ENCODE data around the gene EPB41L4B. TPM values are rescaled to one million over a fixed set of nuclear protein-coding genes. Genes with fewer than 3 reads are reported as not detected.

The EPB41L4B gene
- total RNA-seq, 1 donor from 2014 or later = 19.3 TPM

GRCh38 chr9:109245310-109245897, 75.5 kb downstream of the EPB41L4B start:
- Mint-ChIP-seq H3K27me3 (ENCODE audit: unreplicated experiment) (no peaks in the 10 kb centered on the region), H3K4me1 (ENCODE audit: unreplicated experiment) (peaks cover 55% of the 10 kb centered on the region), H3K9me3 (ENCODE audit: unreplicated experiment) (no peaks in the 10 kb centered on the region), H3K4me3 (ENCODE audit: unreplicated experiment) (no peak overlapping the region), H3K27ac (ENCODE audit: unreplicated experiment) (no peak overlapping the region), H3K36me3 (ENCODE audit: unreplicated experiment) (peaks cover 7% of the 10 kb centered on the region)
- no peak for TF ChIP-seq CTCF (IDR thresholded peaks at IDR 0.05)
- DNase-seq (ENCODE audit: extremely low spot score, unreplicated experiment) = no peak

- Mint-ChIP-seq H3K27ac (ENCODE audit: unreplicated experiment) (no peak overlapping the region), H3K27me3 (ENCODE audit: unreplicated experiment) (no peaks in the 10 kb centered on the region), H3K9me3 (ENCODE audit: unreplicated experiment) (no peaks in the 10 kb centered on the region), H3K4me1 (ENCODE audit: unreplicated experiment) (peaks cover 47% of the 10 kb centered on the region), H3K36me3 (ENCODE audit: unreplicated experiment) (peaks cover 9% of the 10 kb centered on the region), H3K4me3 (ENCODE audit: unreplicated experiment) (no peak overlapping the region)
- peak; percentile 87 for DNase-seq (ENCODE audit: extremely low spot score, unreplicated experiment)
- TF ChIP-seq CTCF (IDR thresholded peaks at IDR 0.05) = peak; percentile 96
These were observed 76.4 kb downstream of the EPB41L4B start for GRCh38 chr9:109244179-109245132.

GRCh38 chr9:109242741-109243140, 78.1 kb downstream of the EPB41L4B start:
- H3K4me1 Mint-ChIP-seq (ENCODE audit: unreplicated experiment) = peaks cover 46% of the 10 kb centered on the region
- DNase-seq (ENCODE audit: extremely low spot score, unreplicated experiment) = no peak
- H3K36me3 Mint-ChIP-seq (ENCODE audit: unreplicated experiment) = peaks cover 18% of the 10 kb centered on the region
- peaks cover 6% of the 10 kb centered on the region for H3K9me3 Mint-ChIP-seq (ENCODE audit: unreplicated experiment)
- H3K27ac Mint-ChIP-seq (ENCODE audit: unreplicated experiment) = no peak overlapping the region
- TF ChIP-seq CTCF (IDR thresholded peaks at IDR 0.05) = no peak
- no peak overlapping the region for H3K4me3 Mint-ChIP-seq (ENCODE audit: unreplicated experiment)
- no peaks in the 10 kb centered on the region for H3K27me3 Mint-ChIP-seq (ENCODE audit: unreplicated experiment)

GRCh38 chr9:109242014-109242413, 78.8 kb downstream of the EPB41L4B start:
- H3K4me1 Mint-ChIP-seq (ENCODE audit: unreplicated experiment) = peaks cover 45% of the 10 kb centered on the region
- no peak for DNase-seq (ENCODE audit: extremely low spot score, unreplicated experiment)
- no peaks in the 10 kb centered on the region for H3K27me3 Mint-ChIP-seq (ENCODE audit: unreplicated experiment)
- no peak overlapping the region for H3K27ac Mint-ChIP-seq (ENCODE audit: unreplicated experiment)
- no peak overlapping the region for H3K4me3 Mint-ChIP-seq (ENCODE audit: unreplicated experiment)
- peaks cover 6% of the 10 kb centered on the region for H3K9me3 Mint-ChIP-seq (ENCODE audit: unreplicated experiment)
- no peak for TF ChIP-seq CTCF (IDR thresholded peaks at IDR 0.05)
- peaks cover 24% of the 10 kb centered on the region for H3K36me3 Mint-ChIP-seq (ENCODE audit: unreplicated experiment)

- TF ChIP-seq CTCF (IDR thresholded peaks at IDR 0.05) = no peak
- H3K36me3 Mint-ChIP-seq (ENCODE audit: unreplicated experiment) = peaks cover 24% of the 10 kb centered on the region
- H3K4me1 Mint-ChIP-seq (ENCODE audit: unreplicated experiment) = peaks cover 45% of the 10 kb centered on the region
- no peak overlapping the region for H3K4me3 Mint-ChIP-seq (ENCODE audit: unreplicated experiment)
- H3K9me3 Mint-ChIP-seq (ENCODE audit: unreplicated experiment) = peaks cover 6% of the 10 kb centered on the region
- no peaks in the 10 kb centered on the region for H3K27me3 Mint-ChIP-seq (ENCODE audit: unreplicated experiment)
- no peak for DNase-seq (ENCODE audit: extremely low spot score, unreplicated experiment)
- no peak overlapping the region for H3K27ac Mint-ChIP-seq (ENCODE audit: unreplicated experiment)
These were observed 79.7 kb downstream of the EPB41L4B start for GRCh38 chr9:109241207-109241606.
